Activated B cell treated with CpG ODN at 0.5 μM for 24 hours (primary cell): ENCODE data around the gene ISM2. TPM values are rescaled to one million over a fixed set of nuclear protein-coding genes. Genes with fewer than 3 reads are reported as not detected.

Experiments used
- ATAC-seq: fragments of 200-7000 bp; cut with Tn5 transposase; one replicate; pipeline ENCODE4 v1.10.0; 2021; ENCODE audit warnings: low read depth, mild to moderate bottlenecking, moderate library complexity
- CTCF ChIA-PET: fragments of 350-600 bp; sonication (Branson Sonifier 250); formaldehyde crosslinking; loops from one replicate; lab custom pipeline; 2021; ENCODE audit warnings: antibody characterized with exemption; lab: Charles Lee
- POLR2A ChIA-PET: fragments of 350-600 bp; sonication (Branson Sonifier 250); formaldehyde crosslinking; loops from one replicate; lab custom pipeline; 2021; ENCODE audit warnings: antibody characterized with exemption; lab: Charles Lee
- DNase-seq: peaks from one replicate; pipeline ENCODE4 v3.0.0; 2022
- H3K27ac Mint-ChIP-seq: one replicate; pipeline ENCODE4 v1.8.0; 2020; ENCODE audit warnings: mixed read lengths
- H3K27me3 Mint-ChIP-seq: one replicate; pipeline ENCODE4 v1.8.0; 2021; ENCODE audit warnings: mixed read lengths
- H3K36me3 Mint-ChIP-seq: one replicate; pipeline ENCODE4 v1.8.0; 2021; ENCODE audit warnings: low read depth, mixed read lengths
- H3K4me1 Mint-ChIP-seq: one replicate; pipeline ENCODE4 v1.8.0; 2021; ENCODE audit warnings: mixed read lengths
- H3K4me3 Mint-ChIP-seq: one replicate; pipeline ENCODE4 v1.8.0; 2020; ENCODE audit warnings: mild to moderate bottlenecking, mixed read lengths
- H3K9me3 Mint-ChIP-seq: one replicate; pipeline ENCODE4 v1.8.0; 2020; ENCODE audit warnings: mixed read lengths
- intact Hi-C: fragments of 100-400 bp; cut with micrococcal nuclease; formaldehyde crosslinking; loops from one replicate; pipeline ENCODE4 v1.15.1; 2024
- total RNA-seq: library from RNA; stranded (reverse); gene quantifications from 2 replicates; pipeline ENCODE4 v1.2.3, GENCODE V29; 2022
- TF ChIP-seq, protein P1 (sequence below): fragments of 200-600 bp; IDR thresholded peaks from one replicate; pipeline ENCODE4 v1.8.0; 2022; ENCODE audit warnings: antibody characterized with exemption, mild to moderate bottlenecking

ISM2 gene
- total RNA-seq, 1 donor from 2014 or later: not detected

DNA sequence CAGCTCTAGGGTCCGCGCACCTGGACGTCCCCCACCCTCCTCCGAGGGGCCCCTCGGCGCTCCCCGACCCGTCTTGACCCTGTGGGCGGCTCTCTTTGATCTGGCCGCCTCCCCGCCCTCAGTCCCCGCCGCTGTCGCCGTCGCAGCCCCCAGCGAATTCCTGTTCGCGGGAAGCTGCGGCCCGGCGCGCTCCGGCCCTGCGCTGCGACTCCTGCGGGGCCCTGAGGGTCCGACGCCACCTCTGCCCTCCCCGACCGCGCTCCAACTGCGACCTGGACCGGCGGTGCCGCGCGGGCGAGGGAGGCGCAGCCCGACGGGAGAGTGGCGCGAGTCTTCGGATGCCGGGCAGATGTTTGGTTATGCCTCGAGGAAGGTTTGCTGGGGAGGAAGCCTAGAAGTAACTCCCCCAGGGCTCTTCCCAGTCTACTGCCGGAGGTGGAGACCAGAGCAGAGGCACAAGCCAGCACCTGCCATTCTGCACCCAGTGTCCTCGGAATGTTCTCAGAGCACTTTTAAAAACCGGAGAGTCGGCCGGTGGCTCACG lies 440 bp upstream of the ISM2 start:
- no peaks in the 10 kb centered on the region for H3K36me3 Mint-ChIP-seq
- no peak overlapping the region for H3K27ac Mint-ChIP-seq
- ChIA-PET POLR2A (no interaction called here), CTCF (no interaction called here)
- DNase-seq (no peak), ATAC-seq (peak; percentile 9)
- peak overlapping the region; percentile 69 for H3K4me3 Mint-ChIP-seq
- H3K9me3 Mint-ChIP-seq: peaks cover 4% of the 10 kb centered on the region
- TF ChIP-seq, protein P1, sequence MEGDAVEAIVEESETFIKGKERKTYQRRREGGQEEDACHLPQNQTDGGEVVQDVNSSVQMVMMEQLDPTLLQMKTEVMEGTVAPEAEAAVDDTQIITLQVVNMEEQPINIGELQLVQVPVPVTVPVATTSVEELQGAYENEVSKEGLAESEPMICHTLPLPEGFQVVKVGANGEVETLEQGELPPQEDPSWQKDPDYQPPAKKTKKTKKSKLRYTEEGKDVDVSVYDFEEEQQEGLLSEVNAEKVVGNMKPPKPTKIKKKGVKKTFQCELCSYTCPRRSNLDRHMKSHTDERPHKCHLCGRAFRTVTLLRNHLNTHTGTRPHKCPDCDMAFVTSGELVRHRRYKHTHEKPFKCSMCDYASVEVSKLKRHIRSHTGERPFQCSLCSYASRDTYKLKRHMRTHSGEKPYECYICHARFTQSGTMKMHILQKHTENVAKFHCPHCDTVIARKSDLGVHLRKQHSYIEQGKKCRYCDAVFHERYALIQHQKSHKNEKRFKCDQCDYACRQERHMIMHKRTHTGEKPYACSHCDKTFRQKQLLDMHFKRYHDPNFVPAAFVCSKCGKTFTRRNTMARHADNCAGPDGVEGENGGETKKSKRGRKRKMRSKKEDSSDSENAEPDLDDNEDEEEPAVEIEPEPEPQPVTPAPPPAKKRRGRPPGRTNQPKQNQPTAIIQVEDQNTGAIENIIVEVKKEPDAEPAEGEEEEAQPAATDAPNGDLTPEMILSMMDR: no peak
- H3K4me1 Mint-ChIP-seq: peaks cover 14% of the 10 kb centered on the region
- intact Hi-C loops: loop anchor here (5.0 kb wide), 1 partner anchor 42 kb away; the partner anchor contains the start of genes AHSA1 and VIPAS39
- peaks cover 27% of the 10 kb centered on the region for H3K27me3 Mint-ChIP-seq

DNA sequence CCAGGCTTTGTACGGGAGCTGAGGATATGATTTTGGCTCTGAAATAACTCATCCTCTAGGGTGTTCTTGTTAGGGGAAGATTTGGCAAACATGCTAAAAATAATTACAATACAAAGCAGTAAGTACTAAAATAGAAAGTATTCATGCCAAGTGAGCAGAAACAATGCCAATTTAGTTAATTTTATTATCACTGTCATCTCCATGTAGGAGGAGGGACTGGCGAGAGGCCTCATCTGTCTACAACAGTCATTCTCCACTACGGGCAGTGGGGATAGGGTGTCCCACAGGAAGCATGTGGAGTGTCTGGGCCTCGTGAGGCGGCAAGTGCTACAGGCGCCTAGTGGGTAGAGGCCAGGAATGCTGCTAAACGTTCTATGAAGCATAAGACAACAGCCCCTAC lies 3.3 kb downstream of the ISM2 start:
- Mint-ChIP-seq H3K4me3 (no peak overlapping the region), H3K9me3 (no peaks in the 10 kb centered on the region), H3K27me3 (peaks cover 24% of the 10 kb centered on the region), H3K36me3 (no peaks in the 10 kb centered on the region), H3K4me1 (peaks cover 13% of the 10 kb centered on the region), H3K27ac (no peak overlapping the region)
- intact Hi-C loops: loop anchor here (5.0 kb wide), 1 partner anchor 38 kb away; the partner anchor contains the start of genes AHSA1 and VIPAS39
- DNase-seq: no peak
- no peak for ATAC-seq
- TF ChIP-seq, protein P1: no peak
- ChIA-PET POLR2A (interaction anchor here (0.7 kb wide), 1 partner anchor 73 kb away, joined by 7 read pairs; no protein-coding TSS in a partner anchor), CTCF (no interaction called here)

DNA sequence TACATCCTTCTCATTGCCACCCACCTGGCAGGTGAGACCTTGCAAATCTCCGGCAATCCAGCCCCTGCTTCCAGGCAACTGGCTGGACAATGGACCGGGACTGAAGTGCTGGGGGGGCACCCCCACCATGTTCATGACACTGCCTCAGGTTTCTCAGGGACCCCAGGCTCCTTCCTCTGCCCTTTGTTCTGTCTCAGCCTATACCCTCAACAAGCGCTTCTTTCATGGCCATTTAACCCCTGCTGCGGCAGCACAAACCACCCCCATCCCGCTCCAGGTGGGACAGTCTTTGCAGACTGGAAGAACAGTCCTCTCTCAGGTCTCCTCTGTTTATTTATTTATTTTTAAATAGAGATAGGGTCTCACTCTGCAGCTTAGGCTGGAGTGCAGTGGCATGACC lies 7.6 kb downstream of the ISM2 start:
- no peak for ATAC-seq
- Mint-ChIP-seq H3K4me3 (no peak overlapping the region), H3K27me3 (peaks cover 5% of the 10 kb centered on the region), H3K4me1 (no peaks in the 10 kb centered on the region), H3K36me3 (no peaks in the 10 kb centered on the region), H3K27ac (no peak overlapping the region), H3K9me3 (no peaks in the 10 kb centered on the region)
- TF ChIP-seq, protein P1: no peak
- intact Hi-C loops: no loop called here
- CTCF ChIA-PET: no interaction called here
- no peak for DNase-seq
- POLR2A ChIA-PET: no interaction called here

DNA sequence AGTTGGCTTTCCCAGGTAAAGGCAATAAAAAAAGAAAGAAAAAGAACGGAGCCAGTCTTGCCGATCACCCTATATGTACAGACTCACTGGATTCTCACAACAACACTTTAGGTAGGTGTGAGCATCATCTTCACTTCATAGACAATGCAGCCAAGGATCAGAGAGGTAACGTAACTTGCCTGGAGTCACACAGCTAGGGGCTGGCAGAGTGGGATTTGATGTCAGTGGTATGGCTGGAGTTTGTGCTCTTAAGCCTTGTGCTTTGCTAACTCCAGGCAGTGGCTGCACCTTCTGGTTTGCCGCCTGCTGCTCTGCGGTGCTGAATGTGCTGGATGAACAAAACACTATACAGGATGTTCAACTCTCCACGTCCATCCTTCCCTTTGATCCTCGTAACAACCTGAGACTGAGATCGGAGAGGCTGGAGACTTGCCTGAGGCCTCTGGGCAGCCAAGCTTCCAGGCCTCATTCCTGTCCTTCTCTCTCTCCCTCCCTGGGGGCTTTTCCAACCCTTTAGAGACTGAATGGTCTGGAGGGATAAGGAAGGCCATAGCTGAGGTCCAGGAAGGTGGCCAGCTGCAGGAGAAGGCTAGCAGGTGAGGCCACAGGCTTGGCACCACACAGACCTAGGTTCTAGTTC lies 8.1 kb downstream of the ISM2 start:
- no peak for DNase-seq
- TF ChIP-seq, protein P1: no peak
- no peak overlapping the region for H3K4me3 Mint-ChIP-seq
- no peak for ATAC-seq
- intact Hi-C loops: no loop called here
- H3K9me3 Mint-ChIP-seq: no peaks in the 10 kb centered on the region
- POLR2A ChIA-PET: no interaction called here
- no peak overlapping the region for H3K27ac Mint-ChIP-seq
- no peaks in the 10 kb centered on the region for H3K36me3 Mint-ChIP-seq
- CTCF ChIA-PET: no interaction called here
- H3K4me1 Mint-ChIP-seq: no peaks in the 10 kb centered on the region
- peaks cover under 1% of the 10 kb centered on the region for H3K27me3 Mint-ChIP-seq

DNA sequence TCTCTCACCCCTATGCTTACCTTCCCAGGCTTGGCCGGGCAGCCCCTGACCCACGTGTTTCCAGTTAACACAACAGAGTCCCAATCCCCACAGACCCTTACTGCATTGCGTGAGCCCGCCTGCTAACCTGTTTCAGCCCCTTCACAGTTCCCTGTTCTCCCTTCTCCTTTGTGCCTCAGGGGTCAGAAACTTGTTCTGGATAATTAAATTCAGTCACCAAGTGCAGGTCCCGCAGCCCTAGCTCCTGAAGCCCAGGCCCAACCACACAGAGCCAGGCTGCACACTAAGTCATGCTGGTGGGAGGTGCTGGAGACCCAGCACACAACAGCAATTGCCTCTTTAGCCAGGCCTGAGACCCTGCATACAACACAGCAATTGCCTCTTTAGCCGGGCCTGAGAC lies 9.6 kb downstream of the ISM2 start:
- CTCF ChIA-PET: no interaction called here
- DNase-seq (no peak), ATAC-seq (no peak)
- TF ChIP-seq, protein P1: no peak
- H3K36me3 Mint-ChIP-seq: no peaks in the 10 kb centered on the region
- H3K4me3 Mint-ChIP-seq: no peak overlapping the region
- POLR2A ChIA-PET: no interaction called here
- no peaks in the 10 kb centered on the region for H3K9me3 Mint-ChIP-seq
- H3K4me1 Mint-ChIP-seq: no peaks in the 10 kb centered on the region
- H3K27me3 Mint-ChIP-seq: no peaks in the 10 kb centered on the region
- peak overlapping the region; percentile 8 for H3K27ac Mint-ChIP-seq
- intact Hi-C loops: no loop called here
